GM19328 (cell line): Measurements from ENCODE around the gene TAB2.

ENCODE experiments used
- ATAC-seq: cut with Tn5 transposase; IDR thresholded peaks from one replicate; pipeline ENCODE4 v1.9.1; 2021; ENCODE audit warnings: mild to moderate bottlenecking, moderate library complexity; ENCODE audit not compliant: unreplicated experiment

The TAB2 gene

GRCh38 chr6:149364557-149364956, 47.0 kb downstream of the TAB2 start:
- ATAC-seq: no peak

- ATAC-seq: no peak
These were observed 47.7 kb downstream of the TAB2 start for GRCh38 chr6:149365197-149365596.

GRCh38 chr6:149366267-149366921, 48.9 kb downstream of the TAB2 start:
- no peak for ATAC-seq

- ATAC-seq: no peak
These were observed 50.6 kb downstream of the TAB2 start for GRCh38 chr6:149368065-149368464.

- no peak for ATAC-seq
These were observed 53.6 kb downstream of the TAB2 start for GRCh38 chr6:149371154-149371553.

- ATAC-seq: no peak
These were observed 54.5 kb downstream of the TAB2 start for GRCh38 chr6:149372062-149372461.

- no peak for ATAC-seq
These were observed 56.0 kb downstream of the TAB2 start for GRCh38 chr6:149373511-149373910.

GRCh38 chr6:149379977-149380376, 62.5 kb downstream of the TAB2 start:
- ATAC-seq: no peak

- no peak for ATAC-seq
These were observed 63.0 kb downstream of the TAB2 start for GRCh38 chr6:149380523-149380922.

- no peak for ATAC-seq
These were observed 65.9 kb downstream of the TAB2 start for GRCh38 chr6:149383371-149383770.

- no peak for ATAC-seq
These were observed 67.0 kb downstream of the TAB2 start for GRCh38 chr6:149384464-149384863.

- ATAC-seq: no peak
These were observed 68.6 kb downstream of the TAB2 start for GRCh38 chr6:149385998-149386646.

- no peak for ATAC-seq
These were observed 70.4 kb downstream of the TAB2 start for GRCh38 chr6:149387779-149388512.

- no peak for ATAC-seq
These were observed 72.2 kb downstream of the TAB2 start for GRCh38 chr6:149389509-149390297.

GRCh38 chr6:149392093-149392492, 74.6 kb downstream of the TAB2 start:
- ATAC-seq: no peak

- no peak for ATAC-seq
These were observed 75.0 kb downstream of the TAB2 start for GRCh38 chr6:149392535-149392934.

GRCh38 chr6:149393002-149393679, 75.6 kb downstream of the TAB2 start:
- no peak for ATAC-seq

- ATAC-seq: no peak
These were observed 77.7 kb downstream of the TAB2 start for GRCh38 chr6:149395185-149395584.

GRCh38 chr6:149397384-149397783, 79.9 kb downstream of the TAB2 start:
- ATAC-seq: no peak

GRCh38 chr6:149400050-149400449, 82.5 kb downstream of the TAB2 start, which contains the start of gene SUMO4:
Gene SUMO4 (plus strand): TSS chr6:149400262. CDS start chr6:149400392, 130 bp downstream.
- ATAC-seq: no peak

- no peak for ATAC-seq
These were observed 86.0 kb downstream of the TAB2 start for GRCh38 chr6:149403534-149403933.
